K562 (cell line): Measurements from ENCODE around the gene ANKRD27. TPM values are rescaled to one million over a fixed set of nuclear protein-coding genes. Genes with fewer than 3 reads are reported as not detected.

Experiments
- ATF4 ChIP-seq: fragments of 450-650 bp; formaldehyde crosslinking; IDR thresholded peaks from 2 replicates; pipeline ENCODE4 v1.4.0; 2022; ENCODE audit warnings: mild to moderate bottlenecking, moderate library complexity
- BACH1 ChIP-seq: fragments of 200-800 bp; sonication (Bioruptor generic); IDR thresholded peaks from 2 replicates; pipeline ENCODE4 v1.6.1; 2016; ENCODE audit warnings: missing genetic modification characterization, missing compliant biosample characterization
- BHLHE40 ChIP-seq: IDR thresholded peaks from 2 replicates; pipeline ENCODE4 v1.6.1; 2011; ENCODE audit warnings: low read length, improper control_type of control experiment
- CBFA2T2 ChIP-seq: fragments of 450-650 bp; conservative IDR thresholded peaks from 2 replicates; pipeline ENCODE4 v1.6.1; 2017; ENCODE audit warnings: mild to moderate bottlenecking
- CBFB ChIP-seq: sonication (generic); formaldehyde crosslinking; IDR thresholded peaks from 2 replicates; pipeline ENCODE4 v1.4.0; 2020; ENCODE audit warnings: mild to moderate bottlenecking, missing genetic modification reagents
- CCNT2 ChIP-seq: IDR thresholded peaks from 2 replicates; pipeline ENCODE4 v1.6.1; 2011; ENCODE audit warnings: borderline replicate concordance, low read depth, mild to moderate bottlenecking, moderate library complexity, mixed read lengths, low read length; ENCODE audit not compliant: insufficient read length; ENCODE audit errors: extremely low read depth
- CGGBP1 ChIP-seq: fragments of 250-450 bp; sonication (Bioruptor Pico); IDR thresholded peaks from 2 replicates; pipeline ENCODE4 v1.9.0; 2021; ENCODE audit warnings: mild to moderate bottlenecking
- ERF ChIP-seq: fragments of 450-650 bp; formaldehyde crosslinking; IDR thresholded peaks from 2 replicates; pipeline ENCODE4 v1.4.0; 2020; ENCODE audit warnings: mild to moderate bottlenecking, mixed read lengths
- HCFC1 ChIP-seq: IDR thresholded peaks from 2 replicates; pipeline ENCODE4 v1.6.1; 2012; ENCODE audit warnings: low read depth, low read length, improper control_type of control experiment
- HSF4 ChIP-seq: fragments of 250-450 bp; sonication (Bioruptor Pico); IDR thresholded peaks from 2 replicates; pipeline ENCODE4 v2.1.2; 2022; ENCODE audit warnings: mild to moderate bottlenecking, moderate library complexity, borderline replicate concordance
- KLF10 ChIP-seq: fragments of 250-450 bp; sonication (Bioruptor Pico); IDR thresholded peaks from 2 replicates; pipeline ENCODE4 v1.6.1; 2021; ENCODE audit warnings: matching md5 sums
- MTA3 ChIP-seq: fragments of 450-650 bp; formaldehyde crosslinking; IDR thresholded peaks from 2 replicates; pipeline ENCODE4 v1.6.1; 2017; ENCODE audit warnings: mild to moderate bottlenecking, borderline replicate concordance
- NCOA4 ChIP-seq: fragments of 450-650 bp; IDR thresholded peaks from 2 replicates; pipeline ENCODE4 v1.6.1; 2018; ENCODE audit warnings: mild to moderate bottlenecking; ENCODE audit not compliant: partially characterized antibody
- NR1H2 ChIP-seq: sonication (generic); formaldehyde crosslinking; IDR thresholded peaks from 2 replicates; pipeline ENCODE4 v1.4.0; 2020; ENCODE audit warnings: mild to moderate bottlenecking, missing genetic modification reagents
- RAD51 ChIP-seq: fragments of 450-650 bp; IDR thresholded peaks from 2 replicates; pipeline ENCODE4 v1.7.1; 2016; ENCODE audit warnings: low read depth, mild to moderate bottlenecking, borderline replicate concordance
- RBM25 ChIP-seq: fragments of 200-400 bp; formaldehyde crosslinking; IDR thresholded peaks from 2 replicates; pipeline ENCODE4 v1.6.1; 2018; ENCODE audit warnings: low read length, low read depth, moderate library complexity; ENCODE audit not compliant: severe bottlenecking
- USF2 ChIP-seq: sonication (generic); formaldehyde crosslinking; IDR thresholded peaks from 2 replicates; pipeline ENCODE4 v1.5.0; 2020; ENCODE audit warnings: missing genetic modification reagents
- VEZF1 ChIP-seq: fragments of 200-800 bp; sonication (Bioruptor generic); IDR thresholded peaks from 2 replicates; pipeline ENCODE4 v1.6.1; 2017; ENCODE audit warnings: missing genetic modification characterization, missing compliant biosample characterization
- ZBTB2 ChIP-seq: fragments of 450-650 bp; IDR thresholded peaks from 2 replicates; pipeline ENCODE4 v1.6.1; 2016; ENCODE audit warnings: antibody characterized with exemption
- ZC3H11A ChIP-seq: IDR thresholded peaks from 2 replicates; pipeline ENCODE4 v1.6.1; 2012; ENCODE audit warnings: low read depth, low read length, improper control_type of control experiment
- ZNF121 ChIP-seq: sonication (generic); formaldehyde crosslinking; conservative IDR thresholded peaks from 2 replicates; pipeline ENCODE4 v1.8.0; 2022; ENCODE audit warnings: missing genetic modification reagents
- ZNF217 ChIP-seq: sonication (generic); formaldehyde crosslinking; IDR thresholded peaks from 2 replicates; pipeline ENCODE4 v1.8.0; 2022; ENCODE audit warnings: mild to moderate bottlenecking, missing genetic modification reagents
- ZNF311 ChIP-seq: fragments of 250-450 bp; sonication (Bioruptor Pico); IDR thresholded peaks from 2 replicates; pipeline ENCODE4 v1.4.0; 2020; ENCODE audit warnings: mild to moderate bottlenecking, moderate library complexity
- ZNF79 ChIP-seq: fragments of 250-450 bp; sonication (Bioruptor Pico); IDR thresholded peaks from 2 replicates; pipeline ENCODE4 v1.4.0; 2020; ENCODE audit warnings: low read depth, mild to moderate bottlenecking, moderate library complexity
- ZSCAN32 ChIP-seq: fragments of 450-650 bp; formaldehyde crosslinking; IDR thresholded peaks from 2 replicates; pipeline ENCODE4 v1.4.0; 2020; ENCODE audit warnings: mild to moderate bottlenecking, moderate library complexity
- polyA plus RNA-seq, 8 experiments: library from polyadenylated mRNA; depleted of rRNA in 4 of 8; stranded (reverse) in 5 of 8; unstranded in 3 of 8; fragments of >200 nt; fragmentation: Nextera tagmentation in 2 of 8; fragmentation: Illumina TruSeq in 1 of 8; extraction: Ambion mirVana in 2 of 8; extraction: Trizol in 1 of 8; gene quantifications; 2 replicates each; pipeline versions ENCODE4 v1.2.1 to v1.2.3, GENCODE V29; 2011 to 2014; ENCODE audit warnings: inconsistent platforms in 1 of 8, missing spikeins in 1 of 8
- total RNA-seq, 7 experiments: library from RNA; depleted of rRNA in 6 of 7; stranded (reverse); fragments of >200 nt in 6 of 7; fragmentation: Illumina TruSeq in 2 of 7; extraction: Trizol in 2 of 7; gene quantifications; 2 replicates each; pipeline versions ENCODE4 v1.2.1 to v1.2.3, GENCODE V29; 2011 to 2021; ENCODE audit warnings: low replicate concordance in 1 of 7

The ANKRD27 gene
- total and polyA plus RNA-seq, 9 of the 15 experiments (the other 6 are each of a cell fraction or from before 2014, with no cell fraction given), result 5.3 to 71.3 (median 54.2) TPM

- TF ChIP-seq CGGBP1 (CRISPR knock-in tag) (no peak), CCNT2 (peak; percentile 78), CBFB (peak; percentile 92; the same call in 1 of the 2 replicates), RAD51 (no peak), ERF (no peak; the same call in 1 of the 2 replicates), ZBTB2 (peak; percentile 23; the same call in 1 of the 2 replicates), HSF4 (CRISPR knock-in tag) (no peak), HCFC1 (no peak), ZNF217 (CRISPR knock-in tag) (no peak), RBM25 (no peak), ATF4 (CRISPR knock-in tag) (no peak), BACH1 (tag) (0 out of 2 replicates have a peak, but pooled peaks have one; percentile 36), MTA3 (peak; percentile 51; the same call in 1 of the 2 replicates), ZNF121 (CRISPR knock-in tag) (peak; percentile 56; the same call in 1 of the 2 replicates), USF2 (0 out of 2 replicates have a peak, but pooled peaks have one; percentile 7), NCOA4 (no peak), KLF10 (CRISPR knock-in tag) (no peak), ZC3H11A (no peak), CBFA2T2 (peak; percentile 82), ZNF311 (no peak), NR1H2 (CRISPR knock-in tag) (no peak), ZNF79 (CRISPR knock-in tag) (no peak), ZSCAN32 (no peak), VEZF1 (CRISPR knock-in tag) (peak; percentile 42), BHLHE40 (peak; percentile 96)
Observed at GRCh38 chr19:32671883-32672593, 2.9 kb downstream of the ANKRD27 start (continued).
